PC-3 (cell line): Measurements from ENCODE around the gene TBX15. TPM values are rescaled to one million over a fixed set of nuclear protein-coding genes. Genes with fewer than 3 reads are reported as not detected.

ENCODE experiments used
- ATAC-seq: fragments of 200-7000 bp; cut with Tn5 transposase; 2 replicates; pipeline ENCODE4 v1.9.1; 2020; ENCODE audit warnings: mild to moderate bottlenecking, moderate library complexity
- BruUV-seq: library from RNA; stranded (reverse); fragments of 400-500 nt; replicated peaks from 2 replicates; lab custom pipeline; 2021; lab: Mats Ljungman, UMichigan
- CTCF ChIA-PET: fragments of 300-600 bp; sonication (Branson Sonifier 250); formaldehyde crosslinking; loops from one replicate; lab custom pipeline; 2022; ENCODE audit warnings: antibody characterized with exemption; lab: Charles Lee
- POLR2A ChIA-PET: fragments of 300-600 bp; sonication (Branson Sonifier 250); formaldehyde crosslinking; loops from one replicate; lab custom pipeline; 2022; ENCODE audit warnings: antibody characterized with exemption; ENCODE audit not compliant: unreplicated experiment; lab: Charles Lee
- DNase-seq: peaks from one replicate; pipeline ENCODE4 v3.0.0-alpha.2; 2015
- H2AFZ ChIP-seq: fragments of 300-600 bp; sonication (generic); 2 replicates; pipeline ENCODE4 v1.6.0; 2016; ENCODE audit warnings: antibody characterized with exemption, low read length
- H3F3A ChIP-seq: fragments of 300-600 bp; sonication (generic); one replicate; pipeline ENCODE4 v1.6.0; 2017; ENCODE audit warnings: antibody characterized with exemption, low read length, control low read depth, mild to moderate bottlenecking; ENCODE audit not compliant: unreplicated experiment
- H3K27ac ChIP-seq: fragments of 300-600 bp; sonication (generic); 2 replicates; pipeline ENCODE4 v1.5.1; 2016; ENCODE audit warnings: mild to moderate bottlenecking, low read length
- H3K27me3 ChIP-seq: fragments of 300-600 bp; sonication (generic); 2 replicates; pipeline ENCODE4 v1.6.1; 2016; ENCODE audit warnings: low read length, mixed read lengths
- H3K36me3 ChIP-seq: fragments of 300-600 bp; sonication (generic); 2 replicates; pipeline ENCODE4 v1.6.1; 2016; ENCODE audit warnings: low read depth, mixed run types, low read length, mixed read lengths
- H3K4me1 ChIP-seq: fragments of 300-600 bp; sonication (generic); 2 replicates; pipeline ENCODE4 v1.5.1; 2016; ENCODE audit warnings: low read length; ENCODE audit not compliant: insufficient read depth
- H3K4me2 ChIP-seq: fragments of 300-600 bp; sonication (generic); 2 replicates; pipeline ENCODE4 v1.6.0; 2016; ENCODE audit warnings: low read length
- H3K4me3 ChIP-seq: fragments of 300-600 bp; sonication (generic); 2 replicates; pipeline ENCODE4 v1.5.1; 2016; ENCODE audit warnings: mild to moderate bottlenecking, low read length, mixed read lengths
- H3K79me2 ChIP-seq: fragments of 300-600 bp; sonication (generic); 2 replicates; pipeline ENCODE4 v1.6.1; 2017; ENCODE audit warnings: low read length, mixed read lengths
- H3K9ac ChIP-seq: fragments of 300-600 bp; sonication (generic); 2 replicates; pipeline ENCODE4 v1.6.0; 2016; ENCODE audit warnings: mild to moderate bottlenecking, low read length
- H3K9me2 ChIP-seq: fragments of 300-600 bp; sonication (generic); replicated peaks from 2 replicates; pipeline ENCODE4 v1.6.1; 2016; ENCODE audit warnings: mixed run types, low read length, mixed read lengths
- H3K9me3 ChIP-seq: fragments of 300-600 bp; sonication (generic); 2 replicates; pipeline ENCODE4 v1.6.1; 2016; ENCODE audit warnings: low read length, mixed read lengths
- H4K20me1 ChIP-seq: fragments of 300-600 bp; sonication (generic); 2 replicates; pipeline ENCODE4 v1.6.1; 2016; ENCODE audit warnings: low read length, mixed read lengths
- EZH2 ChIP-seq: fragments of 300-600 bp; sonication (generic); IDR thresholded peaks from one replicate; pipeline ENCODE4 v1.6.1; 2017; ENCODE audit warnings: antibody characterized with exemption, mild to moderate bottlenecking, low read length; ENCODE audit not compliant: unreplicated experiment
- EZH2phosphoT487 ChIP-seq: fragments of 300-600 bp; sonication (generic); IDR thresholded peaks from 2 replicates; pipeline ENCODE4 v1.6.1; 2018; ENCODE audit warnings: mild to moderate bottlenecking, antibody characterized with exemption, low read length, borderline replicate concordance
- intact Hi-C: fragments of 100-400 bp; cut with micrococcal nuclease; formaldehyde crosslinking; loops from 2 replicates; pipeline ENCODE4 v1.9.0; 2023
- total RNA-seq: library from RNA; depleted of rRNA; stranded (reverse); fragments of >200 nt; gene quantifications from 2 replicates; pipeline ENCODE4 v1.2.3, GENCODE V29; 2014
- TF ChIP-seq, protein P1 (sequence below): fragments of 300-600 bp; sonication (generic); conservative IDR thresholded peaks from 2 replicates; pipeline ENCODE4 v1.5.1; 2017; ENCODE audit warnings: antibody characterized with exemption, low read depth, mild to moderate bottlenecking, low read length

The TBX15 gene
- total RNA-seq, 1 experiment from 2014 or later, result 0.58 TPM

DNA sequence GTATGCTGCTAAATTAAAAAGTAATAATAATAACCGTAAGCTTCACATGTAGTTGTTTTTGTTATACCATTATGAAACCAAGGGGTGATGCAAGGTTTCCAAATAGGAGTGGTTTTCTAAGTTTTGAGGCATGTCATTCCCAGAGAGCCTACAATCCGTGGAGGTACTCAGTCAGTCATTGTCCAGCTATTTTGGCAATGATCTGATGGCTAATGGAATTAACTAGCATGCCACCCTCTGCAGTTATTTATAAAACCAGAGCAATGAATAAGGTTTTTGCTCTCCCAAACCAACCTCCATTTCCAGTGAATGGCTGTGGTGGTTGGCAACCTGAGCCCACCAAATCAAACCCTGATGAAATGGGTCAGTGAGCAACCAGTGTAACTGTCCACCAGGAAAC, 106.4 kb downstream of the TBX15 start:
- intact Hi-C loops, result no loop called here
- no peak for DNase-seq

DNA sequence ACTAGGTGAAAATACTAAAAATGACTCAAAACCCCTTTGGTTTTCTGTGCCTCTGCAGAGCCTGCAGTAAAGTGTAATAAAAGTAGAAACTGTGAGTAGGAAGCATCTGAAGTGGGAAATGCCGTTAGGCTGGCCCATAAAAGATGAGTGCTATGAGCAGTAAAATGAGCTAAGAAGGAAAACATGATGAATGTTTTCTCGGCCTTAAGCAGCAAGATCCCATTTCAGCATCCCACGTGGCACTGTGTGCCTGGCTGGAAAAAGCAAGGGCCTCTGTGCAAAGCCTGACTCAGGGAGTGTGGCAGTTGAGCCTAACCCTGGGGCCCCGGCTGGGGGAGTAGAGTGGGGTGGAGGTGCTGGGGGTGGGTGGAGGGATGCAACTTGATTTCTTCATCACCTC, 109.5 kb downstream of the TBX15 start:
- ChIA-PET CTCF (no interaction called here), POLR2A (no interaction called here)
- TF ChIP-seq, protein P1, sequence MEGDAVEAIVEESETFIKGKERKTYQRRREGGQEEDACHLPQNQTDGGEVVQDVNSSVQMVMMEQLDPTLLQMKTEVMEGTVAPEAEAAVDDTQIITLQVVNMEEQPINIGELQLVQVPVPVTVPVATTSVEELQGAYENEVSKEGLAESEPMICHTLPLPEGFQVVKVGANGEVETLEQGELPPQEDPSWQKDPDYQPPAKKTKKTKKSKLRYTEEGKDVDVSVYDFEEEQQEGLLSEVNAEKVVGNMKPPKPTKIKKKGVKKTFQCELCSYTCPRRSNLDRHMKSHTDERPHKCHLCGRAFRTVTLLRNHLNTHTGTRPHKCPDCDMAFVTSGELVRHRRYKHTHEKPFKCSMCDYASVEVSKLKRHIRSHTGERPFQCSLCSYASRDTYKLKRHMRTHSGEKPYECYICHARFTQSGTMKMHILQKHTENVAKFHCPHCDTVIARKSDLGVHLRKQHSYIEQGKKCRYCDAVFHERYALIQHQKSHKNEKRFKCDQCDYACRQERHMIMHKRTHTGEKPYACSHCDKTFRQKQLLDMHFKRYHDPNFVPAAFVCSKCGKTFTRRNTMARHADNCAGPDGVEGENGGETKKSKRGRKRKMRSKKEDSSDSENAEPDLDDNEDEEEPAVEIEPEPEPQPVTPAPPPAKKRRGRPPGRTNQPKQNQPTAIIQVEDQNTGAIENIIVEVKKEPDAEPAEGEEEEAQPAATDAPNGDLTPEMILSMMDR, result no peak
- TF ChIP-seq EZH2, result no peak
- no peak for TF ChIP-seq EZH2phosphoT487
- Histone ChIP-seq H3K27me3 (peaks cover 10% of the 10 kb centered on the region; the same call in 1 of the 2 replicates), H3K4me1 (no peaks in the 10 kb centered on the region), H3K27ac (no peak overlapping the region), H3K9ac (no peak overlapping the region), H3K9me3 (no peaks in the 10 kb centered on the region), H2AFZ (no peak overlapping the region), H3K9me2 (no peaks in the 10 kb centered on the region), H3K4me3 (no peak overlapping the region), H3K79me2 (no peaks in the 10 kb centered on the region), H3K4me2 (no peak overlapping the region), H4K20me1 (no peaks in the 10 kb centered on the region), H3F3A (no peaks in the 10 kb centered on the region), H3K36me3 (no peaks in the 10 kb centered on the region)
- no TSS peak for BruUV-seq
- intact Hi-C loops, result no loop called here
- ATAC-seq (no peak), DNase-seq (no peak)

More for the DNA sequence above, 106.4 kb downstream of the TBX15 start:
- no TSS peak for BruUV-seq
- H4K20me1 ChIP-seq, result no peaks in the 10 kb centered on the region
- TF ChIP-seq EZH2 (no peak), EZH2phosphoT487 (no peak)
- TF ChIP-seq, protein P1, result no peak
- no peak overlapping the region for H2AFZ ChIP-seq
- no peak overlapping the region for H3K4me3 ChIP-seq
- CTCF ChIA-PET, result no interaction called here
- no peak overlapping the region for H3K9ac ChIP-seq
- H3K4me2 ChIP-seq, result no peak overlapping the region
- no peak for ATAC-seq
- H3K9me3 ChIP-seq, result no peaks in the 10 kb centered on the region
- POLR2A ChIA-PET, result no interaction called here
- H3K36me3 ChIP-seq, result no peaks in the 10 kb centered on the region
- peaks cover 10% of the 10 kb centered on the region; the same call in 1 of the 2 replicates for H3K27me3 ChIP-seq
- H3K9me2 ChIP-seq, result no peaks in the 10 kb centered on the region
- H3F3A ChIP-seq, result no peaks in the 10 kb centered on the region
- H3K27ac ChIP-seq, result no peak overlapping the region
- no peaks in the 10 kb centered on the region for H3K4me1 ChIP-seq
- H3K79me2 ChIP-seq, result no peaks in the 10 kb centered on the region

- intact Hi-C loops, result no loop called here
- no peaks in the 10 kb centered on the region for H3K36me3 ChIP-seq
- H3F3A ChIP-seq, result no peaks in the 10 kb centered on the region
- no peaks in the 10 kb centered on the region for H4K20me1 ChIP-seq
- no peak for DNase-seq
- H2AFZ ChIP-seq, result no peak overlapping the region
- no peak overlapping the region for H3K9ac ChIP-seq
- no peaks in the 10 kb centered on the region for H3K79me2 ChIP-seq
- H3K4me1 ChIP-seq, result no peaks in the 10 kb centered on the region
- no peaks in the 10 kb centered on the region for H3K9me3 ChIP-seq
- no peak overlapping the region for H3K4me2 ChIP-seq
- peaks cover 8% of the 10 kb centered on the region; the same call in 1 of the 2 replicates for H3K27me3 ChIP-seq
- TF ChIP-seq EZH2 (no peak), EZH2phosphoT487 (no peak)
- TF ChIP-seq, protein P1, result no peak
- no peak for ATAC-seq
- no peaks in the 10 kb centered on the region for H3K9me2 ChIP-seq
- BruUV-seq, result no TSS peak
- no peak overlapping the region for H3K27ac ChIP-seq
- ChIA-PET CTCF (no interaction called here), POLR2A (no interaction called here)
- no peak overlapping the region for H3K4me3 ChIP-seq
Observed at GRCh38 chr1:118877668-118878396, 110.3 kb downstream of the TBX15 start.
